ENCODE results near the gene SETBP1. TPM values are rescaled to one million over a fixed set of nuclear protein-coding genes. Genes with fewer than 3 reads are reported as not detected.

The SETBP1 gene
- total and polyA plus RNA-seq, 2 of the 13 experiments (the other 11 are each of a cell fraction or from before 2014, with no cell fraction given): 0.18 to 0.65 TPM

- Histone ChIP-seq H3K27me3 (ENCODE audit: control insufficient read depth in 1 of 2, insufficient read depth in 2 of 2, low read length in 2 of 2) (no peaks in the 10 kb centered on the region), H3K79me2 (ENCODE audit: insufficient read depth, low read length) (no peaks in the 10 kb centered on the region), H3K4me1 (ENCODE audit: insufficient read depth, low read length) (peaks cover 12% of the 10 kb centered on the region), H3K27ac (ENCODE audit: extremely low read length, insufficient read depth, low read length) (no peak overlapping the region), H3K4me2 (ENCODE audit: low read depth, low read length) (no peak overlapping the region), H3K36me3 (replicated peaks in 1 of 2; ENCODE audit: control insufficient read depth in 1 of 2, insufficient read depth in 2 of 2, low read length in 2 of 2) (no peaks in the 10 kb centered on the region), H3K9ac (ENCODE audit: insufficient read depth, low read depth, low read length) (no peak overlapping the region), H3K4me3 (replicated peaks in 1 of 3; ENCODE audit: insufficient read depth in 1 of 3, low read depth in 2 of 3, low read length in 3 of 3) (no peak overlapping the region), H2AFZ (ENCODE audit: low read length) (no peak overlapping the region), H4K20me1 (ENCODE audit: insufficient read depth, low read length) (no peaks in the 10 kb centered on the region), H3K9me3 (ENCODE audit: low read length) (no peaks in the 10 kb centered on the region)
- FAIRE-seq (no peak), DNase-seq (ENCODE audit: low spot score) (no peak), ATAC-seq (no peak)
- ChIA-PET CTCF (ENCODE audit: low intra/inter-chr PET ratio, low total read pairs) (no interaction called here), POLR2A (no interaction called here)
- in situ Hi-C loops (cut with HindIII; ENCODE audit: extremely low pct_ligation_motif_present, low pct_unique_long_range_greater_than_20kb): no loop called here
- 45% methylated on average over 4 of the region's 4 CpGs for WGBS (ENCODE audit: low lambda C conversion rate)
- BruUV-seq (replicated peaks): no TSS peak
- intact Hi-C loops (cut with micrococcal nuclease; ENCODE audit: unreplicated experiment): no loop called here
- TF ChIP-seq MED8 (CRISPR knock-in tag; IDR thresholded peaks at IDR 0.05; ENCODE audit: insufficient replicate concordance): no peak
- no peak for TF ChIP-seq ZNF337 (CRISPR knock-in tag; IDR thresholded peaks at IDR 0.05; ENCODE audit: borderline replicate concordance, low read depth)
- no peak for TF ChIP-seq BRD4 (CRISPR knock-in tag; IDR thresholded peaks at IDR 0.05)
- no peak for TF ChIP-seq DZIP1 (CRISPR knock-in tag; IDR thresholded peaks at IDR 0.05)
- no peak for TF ChIP-seq ZFP90 (CRISPR knock-in tag; IDR thresholded peaks at IDR 0.05; ENCODE audit: borderline replicate concordance)
- no peak for TF ChIP-seq ZNF263 (CRISPR knock-in tag; IDR thresholded peaks at IDR 0.05)
- TF ChIP-seq GATA4 (IDR thresholded peaks at IDR 0.05; ENCODE audit: borderline replicate concordance, low read depth): no peak
- no peak for TF ChIP-seq MED1 (CRISPR knock-in tag; IDR thresholded peaks at IDR 0.05)
- TF ChIP-seq CBX2 (IDR thresholded peaks at IDR 0.05; ENCODE audit: low read depth, low read length): no peak
- no peak for TF ChIP-seq CBX2 (CRISPR knock-in tag; IDR thresholded peaks at IDR 0.05; ENCODE audit: low read depth)
- TF ChIP-seq ATF4 (CRISPR knock-in tag; IDR thresholded peaks at IDR 0.05): no peak
- no peak for TF ChIP-seq ZSCAN31 (CRISPR knock-in tag; IDR thresholded peaks at IDR 0.05; ENCODE audit: low read depth)
- TF ChIP-seq ZNF564 (CRISPR knock-in tag; IDR thresholded peaks at IDR 0.05): no peak
- no peak for TF ChIP-seq BRF2 (CRISPR knock-in tag; IDR thresholded peaks at IDR 0.05)
- TF ChIP-seq JUN (CRISPR knock-in tag; IDR thresholded peaks at IDR 0.05): no peak
- TF ChIP-seq GMEB1 (CRISPR knock-in tag; IDR thresholded peaks at IDR 0.05; ENCODE audit: borderline replicate concordance): no peak
- no peak for TF ChIP-seq ZNF446 (CRISPR knock-in tag; IDR thresholded peaks at IDR 0.05)
- no peak for TF ChIP-seq ZNF749 (CRISPR knock-in tag; IDR thresholded peaks at IDR 0.05; ENCODE audit: borderline replicate concordance)
These were observed 239.8 kb downstream of the SETBP1 start for GRCh38 chr18:44920441-44920840.
